Astrocyte of the hippocampus (primary cell): Measurements from ENCODE around the gene RAMP1.
"Not testable (repeated sequence)": the region's sequence is repeated elsewhere in the genome, so short reads cannot be mapped to it uniquely, and the experiment has no call there.

Experiments used
- DNase-seq: peaks from one replicate; pipeline ENCODE4 v3.0.0; 2011; ENCODE audit warnings: low read depth, low spot score

RAMP1 gene

GRCh38 chr2:237863689-237864443 lies 4.4 kb downstream of the RAMP1 start:
- DNase-seq = no peak

- DNase-seq = no peak
These were observed 5.1 kb downstream of the RAMP1 start for GRCh38 chr2:237864444-237864931.

- DNase-seq = peak; percentile 79
These were observed 5.7 kb downstream of the RAMP1 start for GRCh38 chr2:237864940-237865622.

GRCh38 chr2:237865623-237866041 lies 6.2 kb downstream of the RAMP1 start:
- DNase-seq = no peak

GRCh38 chr2:237866101-237866621 lies 6.7 kb downstream of the RAMP1 start:
- DNase-seq = peak; percentile 79

GRCh38 chr2:237867465-237867864 lies 8.0 kb downstream of the RAMP1 start:
- DNase-seq = no peak

GRCh38 chr2:237868074-237868473 lies 8.7 kb downstream of the RAMP1 start:
- not testable (repeated sequence) for DNase-seq

- peak; percentile 76 for DNase-seq
These were observed 9.4 kb downstream of the RAMP1 start for GRCh38 chr2:237868631-237869342.

- no peak for DNase-seq
These were observed 10.1 kb downstream of the RAMP1 start for GRCh38 chr2:237869343-237870102.

GRCh38 chr2:237870126-237870525 lies 10.7 kb downstream of the RAMP1 start:
- DNase-seq = no peak

GRCh38 chr2:237870754-237871651 lies 11.6 kb downstream of the RAMP1 start:
- no peak for DNase-seq

GRCh38 chr2:237872178-237872887 lies 12.9 kb downstream of the RAMP1 start:
- no peak for DNase-seq

- DNase-seq = no peak
These were observed 14.0 kb downstream of the RAMP1 start for GRCh38 chr2:237873421-237873831.

GRCh38 chr2:237873897-237874551 lies 14.6 kb downstream of the RAMP1 start:
- no peak for DNase-seq

GRCh38 chr2:237874585-237875161 lies 15.2 kb downstream of the RAMP1 start:
- DNase-seq = peak; percentile 81

- DNase-seq = no peak
These were observed 16.0 kb downstream of the RAMP1 start for GRCh38 chr2:237875256-237876060.

GRCh38 chr2:237876061-237876526 lies 16.7 kb downstream of the RAMP1 start:
- no peak for DNase-seq

- DNase-seq = no peak
These were observed 17.1 kb downstream of the RAMP1 start for GRCh38 chr2:237876532-237876931.
